HepG2 (cell line): Measurements from ENCODE around the gene PLIN5. TPM values are rescaled to one million over a fixed set of nuclear protein-coding genes. Genes with fewer than 3 reads are reported as not detected.

Source experiments
- ATF2 ChIP-seq: sonication (generic); formaldehyde crosslinking; IDR thresholded peaks from 2 replicates; pipeline ENCODE4 v1.4.0; 2020; ENCODE audit warnings: missing genetic modification reagents
- MTF1 ChIP-seq: sonication (generic); formaldehyde crosslinking; IDR thresholded peaks from 2 replicates; pipeline ENCODE4 v1.5.0; 2020; ENCODE audit warnings: missing genetic modification reagents
- NCOA2 ChIP-seq: sonication (generic); formaldehyde crosslinking; IDR thresholded peaks from 2 replicates; pipeline ENCODE4 v1.8.0; 2022; ENCODE audit warnings: inconsistent platforms
- POGK ChIP-seq: sonication (generic); formaldehyde crosslinking; conservative IDR thresholded peaks from 2 replicates; pipeline ENCODE4 v1.8.0; 2022; ENCODE audit warnings: mild to moderate bottlenecking, moderate library complexity, missing genetic modification reagents
- POLR2AphosphoS5 ChIP-seq: IDR thresholded peaks from 2 replicates; pipeline ENCODE4 v1.6.1; 2012; ENCODE audit warnings: low read depth, low read length
- PPARG ChIP-seq: conservative IDR thresholded peaks from 2 replicates; pipeline ENCODE4 v1.6.1; 2016; ENCODE audit warnings: missing biosample characterization, missing genetic modification reagents
- SP5 ChIP-seq: IDR thresholded peaks from 2 replicates; pipeline ENCODE4 v1.6.1; 2016; ENCODE audit warnings: low read depth, borderline replicate concordance
- SRSF1 ChIP-seq: fragments of 200-400 bp; formaldehyde crosslinking; optimal IDR thresholded peaks from 2 replicates; pipeline ENCODE3; 2017; ENCODE audit warnings: mild to moderate bottlenecking, low read depth, low read length, moderate library complexity
- THAP8 ChIP-seq: sonication (generic); formaldehyde crosslinking; IDR thresholded peaks from 2 replicates; pipeline ENCODE4 v1.5.1; 2020; ENCODE audit warnings: missing genetic modification reagents, mild to moderate bottlenecking, borderline replicate concordance
- ZBTB7B ChIP-seq: sonication (generic); formaldehyde crosslinking; IDR thresholded peaks from 2 replicates; pipeline ENCODE4 v1.4.0; 2020; ENCODE audit warnings: missing genetic modification reagents
- ZKSCAN5 ChIP-seq: sonication (generic); formaldehyde crosslinking; IDR thresholded peaks from 2 replicates; pipeline ENCODE4 v1.5.1; 2020; ENCODE audit warnings: mild to moderate bottlenecking, missing genetic modification reagents
- ZNF598 ChIP-seq: sonication (generic); formaldehyde crosslinking; IDR thresholded peaks from 2 replicates; pipeline ENCODE4 v1.5.1; 2020; ENCODE audit warnings: mild to moderate bottlenecking, missing genetic modification reagents, borderline replicate concordance
- polyA plus RNA-seq, 8 experiments: library from polyadenylated mRNA; depleted of rRNA in 3 of 8; stranded (reverse) in 7 of 8; unstranded in 1 of 8; fragments of >200 nt; fragmentation: Illumina TruSeq in 4 of 8; extraction: Trizol in 4 of 8; gene quantifications; 2 replicates each; pipeline versions ENCODE4 v1.2.1 to v1.2.3, GENCODE V29; 2011 to 2016; ENCODE audit warnings: low read depth in 4 of 8, missing spikeins in 1 of 8, mixed read lengths in 1 of 8; ENCODE audit not compliant: insufficient read depth in 1 of 8
- total RNA-seq, 5 experiments: library from RNA; depleted of rRNA; stranded (reverse); fragments of >200 nt; fragmentation: Illumina TruSeq; extraction: Trizol; gene quantifications; 2 replicates each; pipeline ENCODE4 v1.2.3, GENCODE V29; 2016; ENCODE audit warnings: low read depth in 1 of 5
- TF ChIP-seq, protein P1 (sequence below): IDR thresholded peaks from 2 replicates; pipeline ENCODE4 v1.6.1; 2018; ENCODE audit warnings: missing genetic modification reagents, mild to moderate bottlenecking, missing compliant biosample characterization
- TF ChIP-seq, protein P2 (sequence below): sonication (generic); formaldehyde crosslinking; IDR thresholded peaks from 2 replicates; pipeline ENCODE4 v1.5.0; 2020; ENCODE audit warnings: missing genetic modification reagents
- TF ChIP-seq, protein P3 (sequence below): sonication (generic); formaldehyde crosslinking; IDR thresholded peaks from 2 replicates; pipeline ENCODE4 v1.4.0; 2020; ENCODE audit warnings: missing genetic modification reagents
- TF ChIP-seq, protein P4 (sequence below): fragments of 450-650 bp; IDR thresholded peaks from 2 replicates; pipeline ENCODE4 v1.6.1; 2017

Gene PLIN5
- total and polyA plus RNA-seq, 2 of the 13 experiments (the other 11 are each of a cell fraction or from before 2014, with no cell fraction given), result 1.8 to 4.8 TPM

- no peak for TF ChIP-seq ZNF598 (CRISPR knock-in tag)
- TF ChIP-seq, protein P1, sequence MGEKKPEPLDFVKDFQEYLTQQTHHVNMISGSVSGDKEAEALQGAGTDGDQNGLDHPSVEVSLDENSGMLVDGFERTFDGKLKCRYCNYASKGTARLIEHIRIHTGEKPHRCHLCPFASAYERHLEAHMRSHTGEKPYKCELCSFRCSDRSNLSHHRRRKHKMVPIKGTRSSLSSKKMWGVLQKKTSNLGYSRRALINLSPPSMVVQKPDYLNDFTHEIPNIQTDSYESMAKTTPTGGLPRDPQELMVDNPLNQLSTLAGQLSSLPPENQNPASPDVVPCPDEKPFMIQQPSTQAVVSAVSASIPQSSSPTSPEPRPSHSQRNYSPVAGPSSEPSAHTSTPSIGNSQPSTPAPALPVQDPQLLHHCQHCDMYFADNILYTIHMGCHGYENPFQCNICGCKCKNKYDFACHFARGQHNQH, result no peak
- TF ChIP-seq MTF1 (CRISPR knock-in tag), result no peak
- peak; percentile 84 for TF ChIP-seq SRSF1
- no peak for TF ChIP-seq PPARG (CRISPR knock-in tag)
- TF ChIP-seq, protein P2, sequence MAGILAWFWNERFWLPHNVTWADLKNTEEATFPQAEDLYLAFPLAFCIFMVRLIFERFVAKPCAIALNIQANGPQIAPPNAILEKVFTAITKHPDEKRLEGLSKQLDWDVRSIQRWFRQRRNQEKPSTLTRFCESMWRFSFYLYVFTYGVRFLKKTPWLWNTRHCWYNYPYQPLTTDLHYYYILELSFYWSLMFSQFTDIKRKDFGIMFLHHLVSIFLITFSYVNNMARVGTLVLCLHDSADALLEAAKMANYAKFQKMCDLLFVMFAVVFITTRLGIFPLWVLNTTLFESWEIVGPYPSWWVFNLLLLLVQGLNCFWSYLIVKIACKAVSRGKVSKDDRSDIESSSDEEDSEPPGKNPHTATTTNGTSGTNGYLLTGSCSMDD (CRISPR knock-in tag), result no peak
- TF ChIP-seq ATF2 (CRISPR knock-in tag), result 0 out of 2 replicates have a peak, but pooled peaks have one; percentile 22
- peak; percentile 57; the same call in 1 of the 2 replicates for TF ChIP-seq NCOA2 (CRISPR knock-in tag)
- 0 out of 2 replicates have a peak, but pooled peaks have one; percentile 55 for TF ChIP-seq POLR2AphosphoS5
- no peak for TF ChIP-seq THAP8 (CRISPR knock-in tag)
- TF ChIP-seq SP5 (CRISPR knock-in tag), result peak; percentile 43; the same call in 1 of the 2 replicates
- no peak for TF ChIP-seq ZKSCAN5 (CRISPR knock-in tag)
- TF ChIP-seq, protein P3, sequence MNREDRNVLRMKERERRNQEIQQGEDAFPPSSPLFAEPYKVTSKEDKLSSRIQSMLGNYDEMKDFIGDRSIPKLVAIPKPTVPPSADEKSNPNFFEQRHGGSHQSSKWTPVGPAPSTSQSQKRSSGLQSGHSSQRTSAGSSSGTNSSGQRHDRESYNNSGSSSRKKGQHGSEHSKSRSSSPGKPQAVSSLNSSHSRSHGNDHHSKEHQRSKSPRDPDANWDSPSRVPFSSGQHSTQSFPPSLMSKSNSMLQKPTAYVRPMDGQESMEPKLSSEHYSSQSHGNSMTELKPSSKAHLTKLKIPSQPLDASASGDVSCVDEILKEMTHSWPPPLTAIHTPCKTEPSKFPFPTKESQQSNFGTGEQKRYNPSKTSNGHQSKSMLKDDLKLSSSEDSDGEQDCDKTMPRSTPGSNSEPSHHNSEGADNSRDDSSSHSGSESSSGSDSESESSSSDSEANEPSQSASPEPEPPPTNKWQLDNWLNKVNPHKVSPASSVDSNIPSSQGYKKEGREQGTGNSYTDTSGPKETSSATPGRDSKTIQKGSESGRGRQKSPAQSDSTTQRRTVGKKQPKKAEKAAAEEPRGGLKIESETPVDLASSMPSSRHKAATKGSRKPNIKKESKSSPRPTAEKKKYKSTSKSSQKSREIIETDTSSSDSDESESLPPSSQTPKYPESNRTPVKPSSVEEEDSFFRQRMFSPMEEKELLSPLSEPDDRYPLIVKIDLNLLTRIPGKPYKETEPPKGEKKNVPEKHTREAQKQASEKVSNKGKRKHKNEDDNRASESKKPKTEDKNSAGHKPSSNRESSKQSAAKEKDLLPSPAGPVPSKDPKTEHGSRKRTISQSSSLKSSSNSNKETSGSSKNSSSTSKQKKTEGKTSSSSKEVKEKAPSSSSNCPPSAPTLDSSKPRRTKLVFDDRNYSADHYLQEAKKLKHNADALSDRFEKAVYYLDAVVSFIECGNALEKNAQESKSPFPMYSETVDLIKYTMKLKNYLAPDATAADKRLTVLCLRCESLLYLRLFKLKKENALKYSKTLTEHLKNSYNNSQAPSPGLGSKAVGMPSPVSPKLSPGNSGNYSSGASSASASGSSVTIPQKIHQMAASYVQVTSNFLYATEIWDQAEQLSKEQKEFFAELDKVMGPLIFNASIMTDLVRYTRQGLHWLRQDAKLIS, result peak; percentile 74
- TF ChIP-seq ZBTB7B (CRISPR knock-in tag), result peak; percentile 64; the same call in 1 of the 2 replicates
- TF ChIP-seq POGK (CRISPR knock-in tag), result 0 out of 2 replicates have a peak, but pooled peaks have one; percentile 6
- TF ChIP-seq, protein P4, sequence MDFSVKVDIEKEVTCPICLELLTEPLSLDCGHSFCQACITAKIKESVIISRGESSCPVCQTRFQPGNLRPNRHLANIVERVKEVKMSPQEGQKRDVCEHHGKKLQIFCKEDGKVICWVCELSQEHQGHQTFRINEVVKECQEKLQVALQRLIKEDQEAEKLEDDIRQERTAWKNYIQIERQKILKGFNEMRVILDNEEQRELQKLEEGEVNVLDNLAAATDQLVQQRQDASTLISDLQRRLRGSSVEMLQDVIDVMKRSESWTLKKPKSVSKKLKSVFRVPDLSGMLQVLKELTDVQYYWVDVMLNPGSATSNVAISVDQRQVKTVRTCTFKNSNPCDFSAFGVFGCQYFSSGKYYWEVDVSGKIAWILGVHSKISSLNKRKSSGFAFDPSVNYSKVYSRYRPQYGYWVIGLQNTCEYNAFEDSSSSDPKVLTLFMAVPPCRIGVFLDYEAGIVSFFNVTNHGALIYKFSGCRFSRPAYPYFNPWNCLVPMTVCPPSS, result no peak
These were observed 48.2 kb upstream of the PLIN5 start (continued) for GRCh38 chr19:4582980-4583842.
